ENCODE measurements around the gene MSX1. TPM values are rescaled to one million over a fixed set of nuclear protein-coding genes. Genes with fewer than 3 reads are reported as not detected.

MSX1 gene
- 10 to 100 TPM in 2 of 9 donors, 1 to 10 TPM in 7; 5.2 to 30.3 (median 7.2) TPM for total RNA-seq
- 1 to 10 TPM; 1.8 to 7.9 (median 4.6) TPM for polyA plus RNA-seq
- long read RNA-seq, donor 1, partial matches to known transcripts: 0 of 4 reads
- long read RNA-seq, donor 1, other reads (novel, unspliced or antisense): 0 of 4 reads
- long read RNA-seq, donor 2, partial matches to known transcripts: 0 of 1 reads
- long read RNA-seq, donor 2, other reads (novel, unspliced or antisense): 0 of 1 reads
- long read RNA-seq, donor 3, partial matches to known transcripts: 0 of 1 reads
- long read RNA-seq, donor 3, other reads (novel, unspliced or antisense): 0 of 1 reads
- long read RNA-seq, donor 4: 0 reads
- long read RNA-seq, donor 5, transcript MSX1-201 (2 exons, 1,939 nt): major isoform, 13 of 16 reads
- long read RNA-seq, donor 5, partial matches to known transcripts: 0 of 16 reads
- long read RNA-seq, donor 5, other reads (novel, unspliced or antisense): 3 of 16 reads
- long read RNA-seq, donor 6: 0 reads
- long read RNA-seq, donor 7, transcript MSX1-201 (2 exons, 1,939 nt): major isoform, 7 of 7 reads
- long read RNA-seq, donor 7, partial matches to known transcripts: 0 of 7 reads
- long read RNA-seq, donor 7, other reads (novel, unspliced or antisense): 0 of 7 reads
- long read RNA-seq, donor 8, partial matches to known transcripts: 0 of 3 reads
- long read RNA-seq, donor 8, other reads (novel, unspliced or antisense): 0 of 3 reads
- long read RNA-seq, donor 9, partial matches to known transcripts: 0 of 2 reads
- long read RNA-seq, donor 9, other reads (novel, unspliced or antisense): 0 of 2 reads
- long read RNA-seq, donor 10, partial matches to known transcripts: 0 of 1 reads
- long read RNA-seq, donor 10, other reads (novel, unspliced or antisense): 0 of 1 reads

DNA sequence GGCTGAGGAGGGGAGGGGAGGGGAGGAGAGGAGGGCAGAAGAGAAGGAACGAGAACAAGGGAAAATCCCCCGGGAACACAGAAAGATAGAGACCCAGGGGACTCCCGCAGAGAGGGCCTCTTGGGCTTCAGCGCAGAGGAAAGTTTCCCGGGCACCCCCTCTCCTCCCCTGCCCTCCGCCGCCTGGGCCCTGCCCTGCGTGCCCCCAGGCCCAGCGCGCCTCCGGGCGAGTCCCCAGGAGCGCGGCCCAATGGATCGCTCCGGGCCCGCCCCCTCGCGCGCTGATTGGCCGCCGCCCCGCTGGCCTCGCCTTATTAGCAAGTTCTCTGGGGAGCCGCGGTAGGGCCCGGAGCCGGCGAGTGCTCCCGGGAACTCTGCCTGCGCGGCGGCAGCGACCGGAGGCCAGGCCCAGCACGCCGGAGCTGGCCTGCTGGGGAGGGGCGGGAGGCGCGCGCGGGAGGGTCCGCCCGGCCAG lies at the start of gene MSX1:
Gene MSX1 (plus strand): TSS at position 341 of the 474 bp plus-strand sequence. CDS start 235 bp downstream, outside the sequence.
- H3K36me3 ChIP-seq (replicated peaks in 1 of 2): peaks cover 0 to 8% of the 10 kb centered on the region in 2 donors
- H3K27me3 ChIP-seq: peaks cover 55% of the 10 kb centered on the region
- DNase-seq: peak; percentile 88 to 93 (median 90)
- peak within 1 kb of the TSS in 2 of 5 donors; percentile 47 to 72 for H3K27ac ChIP-seq
- no peaks in the 10 kb centered on the region for H3K9me3 ChIP-seq (replicated peaks in 1 of 3)
- H3K4me1 ChIP-seq (replicated peaks in 1 of 2): peaks cover 14 to 25% of the 10 kb centered on the region in 2 donors
- intact Hi-C loops (cut with DNase I): loop anchor here in 1 of 2 donors (10.0 kb wide), 1 partner anchor 375 kb away; no protein-coding TSS in a partner anchor
- TF ChIP-seq, protein P1, sequence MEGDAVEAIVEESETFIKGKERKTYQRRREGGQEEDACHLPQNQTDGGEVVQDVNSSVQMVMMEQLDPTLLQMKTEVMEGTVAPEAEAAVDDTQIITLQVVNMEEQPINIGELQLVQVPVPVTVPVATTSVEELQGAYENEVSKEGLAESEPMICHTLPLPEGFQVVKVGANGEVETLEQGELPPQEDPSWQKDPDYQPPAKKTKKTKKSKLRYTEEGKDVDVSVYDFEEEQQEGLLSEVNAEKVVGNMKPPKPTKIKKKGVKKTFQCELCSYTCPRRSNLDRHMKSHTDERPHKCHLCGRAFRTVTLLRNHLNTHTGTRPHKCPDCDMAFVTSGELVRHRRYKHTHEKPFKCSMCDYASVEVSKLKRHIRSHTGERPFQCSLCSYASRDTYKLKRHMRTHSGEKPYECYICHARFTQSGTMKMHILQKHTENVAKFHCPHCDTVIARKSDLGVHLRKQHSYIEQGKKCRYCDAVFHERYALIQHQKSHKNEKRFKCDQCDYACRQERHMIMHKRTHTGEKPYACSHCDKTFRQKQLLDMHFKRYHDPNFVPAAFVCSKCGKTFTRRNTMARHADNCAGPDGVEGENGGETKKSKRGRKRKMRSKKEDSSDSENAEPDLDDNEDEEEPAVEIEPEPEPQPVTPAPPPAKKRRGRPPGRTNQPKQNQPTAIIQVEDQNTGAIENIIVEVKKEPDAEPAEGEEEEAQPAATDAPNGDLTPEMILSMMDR (IDR thresholded peaks at IDR 0.05): peak in 1 of 6 experiments; percentile 7
- TF ChIP-seq POLR2A (IDR thresholded peaks at IDR 0.05): peak; percentile 91 to 98
- 0 to 2% (median 1%) methylated on average over 6 to 44 of the region's 44 CpGs for WGBS, 4 donors
- H3K4me3 ChIP-seq: peak within 1 kb of the TSS in 3 of 4 donors; percentile 60 to 95 (median 83)

DNA sequence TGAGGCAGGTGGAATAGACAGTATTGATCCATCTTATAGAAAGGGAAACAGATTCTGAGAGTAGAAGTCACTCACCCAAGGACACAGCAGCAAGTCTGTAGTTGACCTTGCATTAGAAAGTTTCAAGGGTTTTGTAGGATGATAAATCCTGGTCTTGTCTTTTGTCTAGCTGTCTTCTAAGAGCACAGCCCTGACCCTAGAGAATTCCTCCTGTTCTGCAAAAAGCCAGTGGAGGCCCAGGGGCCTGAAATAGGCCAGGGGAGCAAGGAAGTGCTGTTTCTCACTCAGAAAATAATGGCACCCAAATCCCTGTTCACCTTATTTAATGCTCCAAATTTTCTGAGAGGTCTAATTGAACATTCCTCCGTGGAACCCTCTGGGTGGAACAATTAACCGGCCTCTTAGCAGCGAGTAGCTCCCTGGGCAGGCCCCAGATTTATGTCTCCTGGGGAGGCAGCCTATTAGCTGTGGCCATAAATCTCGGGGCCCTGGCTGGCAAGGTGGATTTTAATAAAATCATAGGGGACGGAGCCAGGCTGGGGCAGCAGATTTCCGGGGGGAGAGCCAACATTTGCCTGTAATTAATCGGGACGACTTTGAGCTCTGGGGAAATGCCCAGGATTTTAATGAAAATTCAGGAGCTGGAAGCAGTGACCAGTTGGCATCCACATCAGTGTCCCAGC lies 49.2 kb upstream of the MSX1 start:
- DNase-seq: no peak
- H3K27me3 ChIP-seq: no peaks in the 10 kb centered on the region
- intact Hi-C loops (cut with DNase I): no loop called here
- no peaks in the 10 kb centered on the region for H3K4me1 ChIP-seq (replicated peaks in 1 of 2)
- no peak overlapping the region for H3K27ac ChIP-seq
- TF ChIP-seq, protein P1 (IDR thresholded peaks at IDR 0.05): no peak
- H3K4me3 ChIP-seq: no peak overlapping the region
- H3K36me3 ChIP-seq (replicated peaks in 1 of 2): no peaks in the 10 kb centered on the region
- no peaks in the 10 kb centered on the region for H3K9me3 ChIP-seq (replicated peaks in 1 of 3)
- 55 to 65% (median 61%) methylated on average over 8 of the region's 8 CpGs for WGBS, 4 donors

DNA sequence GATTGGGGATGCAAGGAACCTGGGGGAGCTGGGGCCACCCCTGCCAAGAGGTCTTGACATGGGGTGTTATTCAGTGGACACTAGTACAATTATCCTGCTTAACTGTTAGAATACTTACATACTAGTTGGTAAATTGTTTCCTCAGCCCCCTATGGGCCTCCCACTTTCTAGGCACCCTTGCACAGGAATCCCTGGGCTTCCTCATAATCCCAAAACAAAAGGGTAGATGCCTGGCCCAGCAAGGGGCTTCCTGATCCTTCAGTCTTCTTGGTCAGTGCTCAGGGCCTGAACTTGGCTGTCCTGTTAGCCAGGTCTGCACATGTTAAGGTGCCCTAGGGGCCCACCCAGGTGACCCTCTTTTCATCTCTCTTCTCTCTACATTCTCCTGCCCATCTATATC lies 48.7 kb upstream of the MSX1 start:
- no peak for DNase-seq
- intact Hi-C loops (cut with DNase I): no loop called here
- Histone ChIP-seq H3K27me3 (no peaks in the 10 kb centered on the region), H3K36me3 (replicated peaks in 1 of 2) (no peaks in the 10 kb centered on the region), H3K27ac (no peak overlapping the region), H3K4me3 (no peak overlapping the region), H3K4me1 (replicated peaks in 1 of 2) (no peaks in the 10 kb centered on the region), H3K9me3 (replicated peaks in 1 of 3) (no peaks in the 10 kb centered on the region)
- no peak for TF ChIP-seq POLR2A (IDR thresholded peaks at IDR 0.05)

DNA sequence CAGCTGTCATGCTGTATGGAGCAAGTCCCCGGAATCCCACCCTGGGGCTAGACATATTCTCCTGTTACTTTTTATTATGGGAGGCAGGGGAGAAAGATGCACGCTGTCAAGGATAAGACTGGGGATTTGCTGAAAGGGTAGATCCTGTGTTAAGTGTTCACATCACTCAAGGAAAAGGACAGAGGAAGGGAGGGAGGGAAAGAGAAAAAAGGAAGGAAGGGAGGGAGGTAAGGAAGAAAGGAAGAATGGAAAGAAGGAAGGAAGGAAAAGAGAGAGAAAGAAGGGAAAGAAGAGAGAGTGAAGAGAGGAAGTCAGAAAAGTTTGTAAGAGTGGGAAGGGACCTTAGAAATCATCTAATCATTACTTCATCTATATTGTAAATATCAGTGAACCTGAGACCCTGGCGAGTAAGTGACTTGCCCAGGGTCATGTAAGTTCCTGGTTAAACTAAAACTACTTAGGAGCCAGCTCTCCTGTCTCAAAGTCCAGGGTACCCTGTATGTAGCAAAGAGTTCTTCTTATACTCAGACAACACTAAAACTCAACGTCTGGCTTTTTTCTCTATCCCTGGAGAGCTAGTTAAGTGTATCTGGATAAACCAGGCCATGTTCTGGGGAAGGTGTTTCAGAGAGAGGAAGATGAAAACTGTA lies 47.2 kb upstream of the MSX1 start:
- no peaks in the 10 kb centered on the region for H3K9me3 ChIP-seq (replicated peaks in 1 of 3)
- no peaks in the 10 kb centered on the region for H3K36me3 ChIP-seq (replicated peaks in 1 of 2)
- no peak overlapping the region for H3K4me3 ChIP-seq
- TF ChIP-seq POLR2A (IDR thresholded peaks at IDR 0.05): no peak
- TF ChIP-seq, protein P1 (IDR thresholded peaks at IDR 0.05): no peak
- 77 to 83% (median 79%) methylated on average over 4 of the region's 4 CpGs for WGBS, 4 donors
- H3K4me1 ChIP-seq (replicated peaks in 1 of 2): no peaks in the 10 kb centered on the region
- H3K27me3 ChIP-seq: no peaks in the 10 kb centered on the region
- no peak overlapping the region for H3K27ac ChIP-seq
- DNase-seq: no peak
- intact Hi-C loops (cut with DNase I): no loop called here
